ENCODE results near the gene CGB7.

Gene CGB7

GRCh38 chr19:49016067-49016839, 41.3 kb downstream of the CGB7 start:
- TF ChIP-seq, protein P1, sequence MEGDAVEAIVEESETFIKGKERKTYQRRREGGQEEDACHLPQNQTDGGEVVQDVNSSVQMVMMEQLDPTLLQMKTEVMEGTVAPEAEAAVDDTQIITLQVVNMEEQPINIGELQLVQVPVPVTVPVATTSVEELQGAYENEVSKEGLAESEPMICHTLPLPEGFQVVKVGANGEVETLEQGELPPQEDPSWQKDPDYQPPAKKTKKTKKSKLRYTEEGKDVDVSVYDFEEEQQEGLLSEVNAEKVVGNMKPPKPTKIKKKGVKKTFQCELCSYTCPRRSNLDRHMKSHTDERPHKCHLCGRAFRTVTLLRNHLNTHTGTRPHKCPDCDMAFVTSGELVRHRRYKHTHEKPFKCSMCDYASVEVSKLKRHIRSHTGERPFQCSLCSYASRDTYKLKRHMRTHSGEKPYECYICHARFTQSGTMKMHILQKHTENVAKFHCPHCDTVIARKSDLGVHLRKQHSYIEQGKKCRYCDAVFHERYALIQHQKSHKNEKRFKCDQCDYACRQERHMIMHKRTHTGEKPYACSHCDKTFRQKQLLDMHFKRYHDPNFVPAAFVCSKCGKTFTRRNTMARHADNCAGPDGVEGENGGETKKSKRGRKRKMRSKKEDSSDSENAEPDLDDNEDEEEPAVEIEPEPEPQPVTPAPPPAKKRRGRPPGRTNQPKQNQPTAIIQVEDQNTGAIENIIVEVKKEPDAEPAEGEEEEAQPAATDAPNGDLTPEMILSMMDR (IDR thresholded peaks at IDR 0.05; ENCODE audit: low read depth, low read length), result no peak
- DNase-seq (ENCODE audit: extremely low read depth, low read depth), result no peak

DNA sequence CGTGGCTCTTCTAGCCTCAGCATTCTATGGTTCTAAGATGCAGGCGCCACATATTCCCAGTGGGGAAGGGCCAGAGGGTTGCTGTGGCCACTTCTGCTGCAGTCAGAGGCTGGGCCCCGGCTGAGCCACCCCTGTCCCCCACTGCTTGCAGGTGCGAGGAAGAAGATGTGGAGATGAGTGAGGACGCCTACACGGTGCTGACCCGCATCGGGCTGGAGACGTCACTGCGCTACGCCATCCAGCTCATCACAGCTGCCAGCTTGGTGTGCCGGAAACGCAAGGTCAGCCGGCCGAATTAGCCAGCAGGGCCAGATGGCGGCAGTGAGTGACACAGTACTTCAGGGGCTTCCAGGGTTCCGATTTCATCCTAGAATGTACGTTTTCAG, 42.7 kb downstream of the CGB7 start:
- TF ChIP-seq, protein P1 (IDR thresholded peaks at IDR 0.05; ENCODE audit: low read depth, low read length), result no peak
- DNase-seq (ENCODE audit: extremely low read depth, low read depth), result no peak

- TF ChIP-seq, protein P1 (IDR thresholded peaks at IDR 0.05; ENCODE audit: low read depth, low read length), result no peak
- no peak for DNase-seq (ENCODE audit: extremely low read depth, low read depth)
Observed at GRCh38 chr19:49014123-49014869, 43.3 kb downstream of the CGB7 start.

DNA sequence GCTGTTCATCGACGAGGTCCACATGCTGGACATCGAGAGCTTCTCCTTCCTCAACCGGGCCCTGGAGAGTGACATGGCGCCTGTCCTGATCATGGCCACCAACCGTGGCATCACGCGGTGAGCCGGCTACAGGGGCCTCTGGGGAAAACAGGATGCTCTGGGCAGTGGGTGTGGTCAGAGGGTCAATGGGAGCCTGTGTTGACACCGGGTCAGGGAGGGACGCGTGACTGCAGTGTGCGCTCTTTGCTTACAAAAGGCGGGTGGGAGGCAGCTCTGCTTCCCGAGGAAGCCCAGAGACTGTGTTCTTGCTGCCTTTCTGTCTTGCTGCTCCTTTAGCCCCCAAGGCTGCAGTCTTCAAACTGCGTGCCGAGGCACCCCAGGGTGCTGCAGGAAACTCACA, 46.4 kb downstream of the CGB7 start:
- no peak for DNase-seq (ENCODE audit: extremely low read depth, low read depth)
- TF ChIP-seq, protein P1 (IDR thresholded peaks at IDR 0.05; ENCODE audit: low read depth, low read length), result no peak

DNA sequence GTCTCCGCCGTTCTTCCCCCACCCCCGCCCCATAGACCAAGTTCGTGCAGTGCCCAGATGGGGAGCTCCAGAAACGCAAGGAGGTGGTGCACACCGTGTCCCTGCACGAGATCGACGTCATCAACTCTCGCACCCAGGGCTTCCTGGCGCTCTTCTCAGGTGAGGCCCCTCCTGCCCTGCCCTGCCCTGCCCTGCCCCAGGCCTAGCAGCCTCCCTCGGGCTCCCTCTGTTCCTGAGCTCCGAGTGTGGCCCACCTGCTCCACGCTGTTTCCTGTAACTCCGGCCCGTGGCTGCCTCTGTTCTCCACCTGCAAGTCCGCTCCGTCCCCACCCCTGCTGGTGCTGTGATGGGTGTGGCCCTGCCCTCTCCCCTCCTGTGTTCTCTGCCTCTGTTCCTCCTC, 47.1 kb downstream of the CGB7 start:
- TF ChIP-seq, protein P1 (IDR thresholded peaks at IDR 0.05; ENCODE audit: low read depth, low read length), result no peak
- DNase-seq (ENCODE audit: extremely low read depth, low read depth), result no peak

GRCh38 chr19:49009828-49010227, 47.7 kb downstream of the CGB7 start:
- TF ChIP-seq, protein P1 (IDR thresholded peaks at IDR 0.05; ENCODE audit: low read depth, low read length), result no peak
- no peak for DNase-seq (ENCODE audit: extremely low read depth, low read depth)

DNA sequence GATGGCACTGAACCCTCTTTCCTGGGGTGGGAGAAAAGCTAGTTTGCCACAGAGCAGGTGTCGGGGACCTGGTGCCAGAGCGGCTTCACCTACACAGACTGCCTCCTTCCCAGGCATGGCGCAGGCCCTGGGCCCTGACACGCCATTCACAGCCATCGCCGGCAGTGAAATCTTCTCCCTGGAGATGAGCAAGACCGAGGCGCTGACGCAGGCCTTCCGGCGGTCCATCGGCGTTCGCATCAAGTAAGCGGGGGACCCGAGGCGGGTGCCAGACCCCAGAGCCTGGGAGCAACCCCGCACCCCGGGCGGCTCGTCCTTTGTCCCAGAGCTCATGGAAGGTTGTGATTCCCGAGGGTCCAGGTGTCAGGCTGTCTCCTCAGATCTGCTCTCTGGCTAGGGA, 50.6 kb downstream of the CGB7 start:
- DNase-seq (ENCODE audit: extremely low read depth, low read depth), result no peak

More for the DNA sequence above, 50.6 kb downstream of the CGB7 start:
- TF ChIP-seq, protein P1 (IDR thresholded peaks at IDR 0.05; ENCODE audit: low read depth, low read length), result no peak
